HepG2 (cell line): ENCODE data around the gene ANKRD60. TPM values are rescaled to one million over a fixed set of nuclear protein-coding genes. Genes with fewer than 3 reads are reported as not detected.

Experiments
- ATAC-seq: fragments of 200-7000 bp; cut with Tn5 transposase; 3 replicates; pipeline ENCODE4 v1.9.1; 2020; ENCODE audit warnings: mild to moderate bottlenecking, moderate library complexity
- BruUV-seq: library from RNA; stranded (reverse); fragments of 400-500 nt; replicated peaks from 2 replicates; lab custom pipeline; 2021; lab: Mats Ljungman, UMichigan
- CTCF ChIA-PET: fragments of 300-600 bp; formaldehyde crosslinking; extraction: SDS; loops from one replicate; lab custom pipeline; 2021; ENCODE audit warnings: low total read pairs, inconsistent platforms, low intra/inter-chr PET ratio; lab: Yijun Ruan, JAX
- POLR2A ChIA-PET: fragments of 350-600 bp; sonication (Branson Sonifier 250); formaldehyde crosslinking; loops from one replicate; lab custom pipeline; 2020; ENCODE audit warnings: antibody characterized with exemption, inconsistent platforms; lab: Yijun Ruan, JAX
- DNase-seq: peaks from one replicate; pipeline ENCODE4 v3.0.0-alpha.2; 2015; ENCODE audit warnings: low spot score
- FAIRE-seq: peaks from 3 replicates; lab custom pipeline; 2011; peaks lifted over from hg19 to GRCh38; lab: Jason Lieb, UNC
- H2AFZ ChIP-seq: one replicate; pipeline ENCODE4 v1.6.1; 2011; ENCODE audit warnings: low read length, inconsistent platforms
- H3K27ac ChIP-seq: fragments of 300-600 bp; 3 replicates; pipeline ENCODE4 v1.8.0; 2011; ENCODE audit warnings: mixed run types, mild to moderate bottlenecking, mixed read lengths, low read length, inconsistent platforms; ENCODE audit not compliant: insufficient read depth; ENCODE audit errors: extremely low read length
- H3K27me3 ChIP-seq, 2 experiments: fragments of 200-600 bp in 1 of 2; 2 replicates in 1 of 2; 3 replicates in 1 of 2; pipeline versions ENCODE4 v1.6.0 to v1.8.0; 2011; ENCODE audit warnings: low read length in 2 of 2, mild to moderate bottlenecking in 2 of 2, moderate library complexity in 2 of 2, inconsistent platforms in 1 of 2; ENCODE audit not compliant: insufficient read depth in 2 of 2, control insufficient read depth in 1 of 2
- H3K36me3 ChIP-seq, 2 experiments: fragments of 200-600 bp in 1 of 2; replicated peaks in 1 of 2; 2 replicates in 1 of 2; 3 replicates in 1 of 2; pipeline versions ENCODE4 v1.5.1 to v1.8.0; 2011; ENCODE audit warnings: low read length in 2 of 2, inconsistent platforms in 1 of 2; ENCODE audit not compliant: insufficient read depth in 2 of 2, control insufficient read depth in 1 of 2
- H3K4me1 ChIP-seq: 2 replicates; pipeline ENCODE4 v1.5.1; 2012; ENCODE audit warnings: low read length, inconsistent platforms; ENCODE audit not compliant: insufficient read depth
- H3K4me2 ChIP-seq: 2 replicates; pipeline ENCODE4 v1.6.0; 2011; ENCODE audit warnings: low read depth, low read length, inconsistent platforms
- H3K4me3 ChIP-seq, 3 experiments: fragments of 200-600 bp in 1 of 3; sonication (generic), shearing (Covaris generic) in 1 of 3; replicated peaks in 1 of 3; 2 replicates each; pipeline ENCODE4 v1.5.1; 2011 to 2016; ENCODE audit warnings: low read length in 3 of 3, inconsistent platforms in 2 of 3, low read depth in 2 of 3, mild to moderate bottlenecking in 2 of 3, control low read depth in 1 of 3, mixed read lengths in 1 of 3; ENCODE audit not compliant: insufficient read depth in 1 of 3
- H3K79me2 ChIP-seq: one replicate; pipeline ENCODE4 v1.6.1; 2011; ENCODE audit warnings: low read length, inconsistent platforms; ENCODE audit not compliant: insufficient read depth
- H3K9ac ChIP-seq: 2 replicates; pipeline ENCODE4 v1.6.0; 2011; ENCODE audit warnings: mild to moderate bottlenecking, low read depth, low read length, inconsistent platforms; ENCODE audit not compliant: insufficient read depth
- H3K9me3 ChIP-seq: 2 replicates; pipeline ENCODE4 v1.5.1; 2012; ENCODE audit warnings: mild to moderate bottlenecking, low read length
- H4K20me1 ChIP-seq: 2 replicates; pipeline ENCODE4 v1.6.0; 2011; ENCODE audit warnings: inconsistent platforms, mild to moderate bottlenecking, low read length, moderate library complexity; ENCODE audit not compliant: insufficient read depth
- BORCS8-MEF2B ChIP-seq: sonication (generic); formaldehyde crosslinking; IDR thresholded peaks from 2 replicates; pipeline ENCODE4 v1.8.0; 2022; ENCODE audit warnings: mild to moderate bottlenecking, missing genetic modification reagents
- KAT8 ChIP-seq: IDR thresholded peaks from 2 replicates; pipeline ENCODE4 v1.6.1; 2016; ENCODE audit warnings: missing genetic modification reagents, missing compliant biosample characterization
- NRL ChIP-seq: sonication (generic); formaldehyde crosslinking; IDR thresholded peaks from 2 replicates; pipeline ENCODE4 v1.5.0; 2020; ENCODE audit warnings: missing genetic modification reagents, mild to moderate bottlenecking, moderate library complexity, borderline replicate concordance
- PHF20 ChIP-seq: sonication (generic); formaldehyde crosslinking; IDR thresholded peaks from 2 replicates; pipeline ENCODE4 v1.5.0; 2020; ENCODE audit warnings: mild to moderate bottlenecking, missing genetic modification reagents
- RXRB ChIP-seq: IDR thresholded peaks from 2 replicates; pipeline ENCODE4 v1.6.1; 2016; ENCODE audit warnings: borderline replicate concordance, missing genetic modification reagents, missing compliant biosample characterization
- SIN3A ChIP-seq: IDR thresholded peaks from 2 replicates; pipeline ENCODE4 v1.6.1; 2011; ENCODE audit warnings: low read depth, mild to moderate bottlenecking, control low read depth, low read length, borderline replicate concordance
- TAF1 ChIP-seq: sonication (generic); formaldehyde crosslinking; IDR thresholded peaks from 2 replicates; pipeline ENCODE4 v1.4.0; 2020; ENCODE audit warnings: missing genetic modification reagents
- ZBTB21 ChIP-seq: sonication (generic); formaldehyde crosslinking; IDR thresholded peaks from 2 replicates; pipeline ENCODE4 v1.4.0; 2020; ENCODE audit warnings: missing genetic modification reagents
- ZNF143 ChIP-seq: sonication (generic); formaldehyde crosslinking; IDR thresholded peaks from 2 replicates; pipeline ENCODE4 v1.4.0; 2020; ENCODE audit warnings: missing genetic modification reagents
- ZNF33B ChIP-seq: sonication (generic); formaldehyde crosslinking; IDR thresholded peaks from 2 replicates; pipeline ENCODE4 v1.5.1; 2020; ENCODE audit warnings: mild to moderate bottlenecking, missing genetic modification reagents
- ZNF550 ChIP-seq: sonication (generic); formaldehyde crosslinking; IDR thresholded peaks from 2 replicates; pipeline ENCODE4 v1.4.0; 2020; ENCODE audit warnings: mild to moderate bottlenecking, missing genetic modification reagents, borderline replicate concordance
- ZNF768 ChIP-seq: sonication (generic); formaldehyde crosslinking; IDR thresholded peaks from 2 replicates; pipeline ENCODE4 v1.4.0; 2020; ENCODE audit warnings: missing genetic modification reagents
- WGBS: methylation state at CpG from one replicate; pipeline ENCODE4 v1.1.6; 2017; ENCODE audit warnings: low lambda C conversion rate; 5-methylcytosine and 5-hydroxymethylcytosine counted together
- in situ Hi-C: cut with HindIII; loops from 2 replicates; pipeline ENCODE4 v1.10.0; 2017; ENCODE audit warnings: low pct_unique_long_range_greater_than_20kb; ENCODE audit not compliant: extremely low pct_ligation_motif_present
- intact Hi-C: fragments of 100-400 bp; cut with micrococcal nuclease; formaldehyde crosslinking; loops from one replicate; pipeline ENCODE4 v1.10.0; 2022; ENCODE audit not compliant: unreplicated experiment
- polyA plus RNA-seq, 8 experiments: library from polyadenylated mRNA; depleted of rRNA in 3 of 8; stranded (reverse) in 7 of 8; unstranded in 1 of 8; fragments of >200 nt; fragmentation: Illumina TruSeq in 4 of 8; extraction: Trizol in 4 of 8; gene quantifications; 2 replicates each; pipeline versions ENCODE4 v1.2.1 to v1.2.3, GENCODE V29; 2011 to 2016; ENCODE audit warnings: low read depth in 4 of 8, missing spikeins in 1 of 8, mixed read lengths in 1 of 8; ENCODE audit not compliant: insufficient read depth in 1 of 8
- total RNA-seq, 5 experiments: library from RNA; depleted of rRNA; stranded (reverse); fragments of >200 nt; fragmentation: Illumina TruSeq; extraction: Trizol; gene quantifications; 2 replicates each; pipeline ENCODE4 v1.2.3, GENCODE V29; 2016; ENCODE audit warnings: low read depth in 1 of 5
- TF ChIP-seq, protein P1 (sequence below): sonication (generic); formaldehyde crosslinking; IDR thresholded peaks from 2 replicates; pipeline ENCODE4 v1.4.0; 2020; ENCODE audit warnings: missing genetic modification reagents

The ANKRD60 gene
- total and polyA plus RNA-seq, 2 of the 13 experiments (the other 11 are each of a cell fraction or from before 2014, with no cell fraction given) = not detected

- DNase-seq (no peak), FAIRE-seq (no peak), ATAC-seq (no peak)
- in situ Hi-C loops = loop anchor here (25.0 kb wide), 1 partner anchor 823 kb away; the partner anchor contains the start of gene RBM38
- Histone ChIP-seq H3K9ac (no peak overlapping the region), H3K36me3 (no peaks in the 10 kb centered on the region), H3K4me3 (no peak overlapping the region), H3K4me2 (no peak overlapping the region), H2AFZ (no peak overlapping the region), H3K4me1 (no peaks in the 10 kb centered on the region)
- intact Hi-C loops = loop anchor here (5.0 kb wide), 1 partner anchor 698 kb away; no protein-coding TSS in a partner anchor
- 31% methylated on average over 7 of the region's 7 CpGs for WGBS
- no TSS peak for BruUV-seq
- POLR2A ChIA-PET = no interaction called here
- TF ChIP-seq, protein P1, sequence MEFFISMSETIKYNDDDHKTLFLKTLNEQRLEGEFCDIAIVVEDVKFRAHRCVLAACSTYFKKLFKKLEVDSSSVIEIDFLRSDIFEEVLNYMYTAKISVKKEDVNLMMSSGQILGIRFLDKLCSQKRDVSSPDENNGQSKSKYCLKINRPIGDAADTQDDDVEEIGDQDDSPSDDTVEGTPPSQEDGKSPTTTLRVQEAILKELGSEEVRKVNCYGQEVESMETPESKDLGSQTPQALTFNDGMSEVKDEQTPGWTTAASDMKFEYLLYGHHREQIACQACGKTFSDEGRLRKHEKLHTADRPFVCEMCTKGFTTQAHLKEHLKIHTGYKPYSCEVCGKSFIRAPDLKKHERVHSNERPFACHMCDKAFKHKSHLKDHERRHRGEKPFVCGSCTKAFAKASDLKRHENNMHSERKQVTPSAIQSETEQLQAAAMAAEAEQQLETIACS (CRISPR knock-in tag) = no peak
- TF ChIP-seq ZNF768 (CRISPR knock-in tag) (peak; percentile 92), ZNF550 (CRISPR knock-in tag) (no peak), NRL (CRISPR knock-in tag) (0 out of 2 replicates have a peak, but pooled peaks have one; percentile 18), BORCS8-MEF2B (no peak), TAF1 (CRISPR knock-in tag) (no peak), ZNF143 (0 out of 2 replicates have a peak, but pooled peaks have one; percentile 3), PHF20 (CRISPR knock-in tag) (0 out of 2 replicates have a peak, but pooled peaks have one; percentile 9), ZNF33B (CRISPR knock-in tag) (no peak), SIN3A (no peak), KAT8 (CRISPR knock-in tag) (no peak), RXRB (CRISPR knock-in tag) (no peak), ZBTB21 (CRISPR knock-in tag) (no peak)
- TF ChIP-seq, all 625 proteins: peak for 4
- no peaks in the 10 kb centered on the region for H3K79me2 ChIP-seq
- H4K20me1 ChIP-seq = no peaks in the 10 kb centered on the region; the same call in 1 of the 2 replicates
- H3K9me3 ChIP-seq = no peaks in the 10 kb centered on the region
- H3K27me3 ChIP-seq = peaks cover 10 to 69% of the 10 kb centered on the region in 2 experiments; a peak in 4 of 5 replicates
- CTCF ChIA-PET = interaction anchor here (0.9 to 7.1 kb wide), 18 partner anchors 15 to 1118 kb away, joined by 3 to 222 read pairs (median 6); no protein-coding TSS in a partner anchor
- no peak overlapping the region for H3K27ac ChIP-seq
These were observed 18.1 kb downstream of the ANKRD60 start for GRCh38 chr20:58210398-58210747.
